ENCODE measurements around the gene NAPEPLD.
"Not testable (repeated sequence)": the region's sequence is repeated elsewhere in the genome, so short reads cannot be mapped to it uniquely, and the experiment has no call there.

Gene NAPEPLD

DNA sequence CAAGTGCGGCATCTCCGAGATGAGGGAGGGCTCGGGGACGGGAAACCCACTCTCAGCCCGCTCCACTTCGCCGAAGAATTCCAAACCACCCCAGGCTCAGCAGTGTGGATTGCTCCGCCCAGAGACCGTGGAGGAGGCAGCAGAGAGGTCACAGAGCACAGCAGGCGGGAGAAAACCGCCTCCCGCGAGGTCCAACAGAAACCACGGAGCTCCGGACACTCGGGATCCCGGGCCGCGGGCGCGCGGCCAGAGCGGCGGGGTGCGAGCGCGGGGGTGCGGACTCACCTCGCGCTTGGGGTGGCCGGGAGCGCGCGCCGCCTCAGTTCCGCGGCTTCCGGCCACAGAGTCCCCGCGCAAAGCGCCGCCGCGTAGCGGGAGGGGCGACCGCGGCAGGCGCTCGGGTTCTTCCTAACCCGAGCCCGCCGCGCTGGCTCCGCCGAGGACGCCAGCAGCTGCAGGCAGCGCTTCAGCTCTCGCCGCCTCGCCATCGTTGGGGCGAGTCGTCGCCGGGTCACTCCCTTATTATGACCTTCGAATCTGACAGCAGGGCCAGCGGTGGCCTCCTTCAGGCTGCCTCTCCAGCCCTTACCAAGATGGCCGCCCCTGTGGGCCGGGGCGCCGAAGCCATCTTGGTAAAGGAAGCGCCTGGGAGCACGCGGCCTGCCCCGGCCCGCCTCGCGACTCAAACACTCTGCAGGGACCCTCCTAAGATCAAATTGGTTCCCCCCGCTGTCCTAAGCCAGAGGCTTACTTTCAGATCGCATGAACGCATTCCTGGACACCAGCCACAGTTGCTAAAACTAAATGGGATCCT lies at the start of gene NAPEPLD:
NAPEPLD (minus strand) TSS at position 106 of the 814 bp plus-strand sequence. CDS start 20,323 bp downstream, outside the sequence.
- peak; percentile 57 to 69 for DNase-seq (ENCODE audit: low read depth in 1 of 2, low spot score in 1 of 2)

DNA sequence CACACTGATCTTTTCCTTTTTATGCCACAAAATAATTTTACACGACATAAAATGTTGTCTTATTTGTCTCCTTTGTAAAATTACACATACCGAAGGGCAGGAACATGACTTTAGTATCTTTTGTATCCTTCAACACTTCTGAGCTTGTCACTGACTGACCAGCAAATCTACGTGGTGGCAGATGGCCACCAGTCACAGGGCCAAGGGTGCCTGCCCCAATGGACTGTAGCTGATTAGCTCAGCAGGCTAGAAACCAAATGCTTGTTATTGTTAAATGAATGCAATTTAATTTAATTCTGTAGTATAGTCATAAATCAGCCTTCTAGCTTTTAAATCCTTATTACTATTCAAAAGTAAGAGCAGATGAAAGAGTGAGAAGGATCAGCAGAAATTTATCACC lies 49.2 kb upstream of the NAPEPLD start:
- not testable (repeated sequence) for DNase-seq (ENCODE audit: low read depth in 1 of 2, low spot score in 1 of 2)

DNA sequence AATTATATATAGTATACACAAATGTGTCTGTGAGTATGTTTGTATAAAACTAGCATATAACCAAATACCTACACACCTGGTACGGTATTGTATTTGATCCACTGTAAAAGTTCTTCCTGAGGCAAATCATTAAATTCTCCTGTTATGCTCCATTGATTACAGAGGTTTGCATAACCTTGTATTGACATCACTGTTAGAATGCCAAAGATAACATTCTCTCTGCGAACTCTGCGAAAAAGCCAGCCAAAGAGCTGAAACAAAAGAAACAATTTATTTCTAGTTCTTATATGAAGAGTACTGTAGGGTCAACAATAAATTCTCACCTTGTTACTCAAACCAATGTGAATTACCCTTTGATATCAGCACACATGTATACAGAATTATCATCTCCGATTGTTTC lies 46.5 kb upstream of the NAPEPLD start:
- not testable (repeated sequence) for DNase-seq (ENCODE audit: low read depth in 1 of 2, low spot score in 1 of 2)

DNA sequence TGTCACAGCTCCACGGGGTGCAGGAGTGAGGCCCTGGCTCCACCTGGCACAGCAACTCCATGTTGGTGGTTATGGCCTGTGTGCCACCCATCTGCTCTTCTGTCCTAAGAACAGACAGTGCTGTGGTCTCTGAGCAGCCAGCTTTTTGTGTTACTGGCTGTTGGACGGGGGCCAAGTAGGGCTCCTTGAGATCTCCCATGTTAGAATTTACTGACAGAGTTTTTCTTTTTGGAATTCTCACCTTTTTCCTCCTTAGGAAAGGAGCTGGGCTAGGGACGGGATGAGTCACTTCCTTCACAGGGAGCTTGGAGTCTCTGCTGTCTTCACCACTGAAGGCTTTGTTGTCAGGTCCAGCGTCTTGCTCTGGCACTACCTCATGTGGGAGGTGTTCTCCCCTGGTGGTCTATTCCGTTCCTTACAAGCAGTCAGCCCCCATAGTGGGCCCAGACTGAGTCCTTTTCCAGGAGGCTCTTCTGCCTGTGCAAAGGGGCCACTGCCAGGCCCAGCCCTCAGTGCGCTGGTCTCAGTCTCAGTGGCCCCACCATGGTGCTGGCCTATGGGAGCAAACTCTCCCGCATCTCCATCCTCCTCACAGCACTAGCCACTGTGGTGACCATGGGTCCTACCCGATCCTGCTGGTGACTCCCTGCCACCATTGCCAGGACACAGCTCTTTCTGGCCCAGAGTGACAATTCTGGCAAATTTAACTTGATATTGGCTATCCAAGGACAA lies 23.7 kb upstream of the NAPEPLD start:
- not testable (repeated sequence) for DNase-seq (ENCODE audit: low read depth in 1 of 2, low spot score in 1 of 2)

DNA sequence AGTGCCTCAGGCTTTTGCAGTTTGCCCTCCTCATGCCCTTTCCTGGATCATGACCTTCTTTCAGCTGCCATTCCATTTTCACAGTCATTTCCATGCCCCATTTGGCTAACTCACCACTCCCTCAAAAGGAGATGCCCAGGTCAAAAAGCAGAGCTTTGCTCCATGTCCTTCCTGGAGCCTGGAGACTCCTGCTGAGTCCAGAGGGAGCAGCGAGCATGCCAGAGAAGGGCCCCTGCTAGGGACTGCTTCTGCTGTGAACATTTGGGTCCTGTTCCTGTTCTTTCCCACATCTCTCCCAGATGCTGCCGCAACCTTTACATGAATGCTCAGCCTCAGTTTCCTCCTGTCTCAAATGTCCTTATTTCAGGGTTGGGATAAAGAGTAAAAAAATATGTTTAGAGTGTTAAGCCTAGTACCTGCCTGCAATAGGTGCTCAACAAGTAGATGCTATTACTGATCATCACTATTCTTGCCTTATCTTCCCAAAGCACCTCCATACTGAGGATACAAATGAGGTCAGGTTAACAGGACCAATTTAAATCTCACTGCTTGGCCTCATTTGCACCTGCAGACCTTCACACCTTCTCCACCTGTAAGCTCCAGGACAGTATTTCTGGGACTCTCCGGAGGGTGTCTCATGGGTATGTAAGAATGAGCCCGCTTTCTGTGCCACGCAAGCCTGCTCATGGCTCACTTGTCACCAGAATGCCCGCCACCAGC lies 23.0 kb upstream of the NAPEPLD start:
- DNase-seq (ENCODE audit: low read depth in 1 of 2, low spot score in 1 of 2) = not testable (repeated sequence)

DNA sequence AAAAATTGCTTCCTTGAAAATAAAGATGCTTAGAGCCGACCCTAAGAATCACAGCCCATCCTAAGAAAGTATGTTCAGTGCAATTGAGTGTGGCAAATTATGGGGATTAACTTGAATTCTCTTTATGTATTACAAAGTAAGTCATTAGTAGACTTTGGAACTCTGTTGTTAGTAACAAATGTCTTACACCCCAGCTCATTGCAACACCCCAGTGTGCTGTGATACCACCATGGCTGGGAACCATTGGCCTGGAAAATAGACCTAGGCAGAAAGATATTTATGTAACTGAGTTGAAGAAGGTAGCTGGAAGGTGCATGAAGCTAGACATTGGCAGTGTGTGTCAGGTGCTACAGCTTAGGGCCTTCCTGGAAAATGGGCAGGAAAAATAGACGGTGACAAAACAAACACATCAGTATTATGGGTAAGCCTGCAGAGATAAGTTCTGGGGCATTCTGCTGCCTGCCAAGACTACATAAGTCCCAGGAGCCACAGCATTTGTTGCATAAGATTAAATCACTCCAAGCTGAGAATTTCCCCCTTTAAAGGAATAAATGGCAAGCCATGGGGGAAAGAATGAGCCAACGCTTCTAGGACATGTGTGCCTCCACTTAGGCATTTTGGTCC lies 18.1 kb upstream of the NAPEPLD start:
- DNase-seq (ENCODE audit: low read depth in 1 of 2, low spot score in 1 of 2) = not testable (repeated sequence)

DNA sequence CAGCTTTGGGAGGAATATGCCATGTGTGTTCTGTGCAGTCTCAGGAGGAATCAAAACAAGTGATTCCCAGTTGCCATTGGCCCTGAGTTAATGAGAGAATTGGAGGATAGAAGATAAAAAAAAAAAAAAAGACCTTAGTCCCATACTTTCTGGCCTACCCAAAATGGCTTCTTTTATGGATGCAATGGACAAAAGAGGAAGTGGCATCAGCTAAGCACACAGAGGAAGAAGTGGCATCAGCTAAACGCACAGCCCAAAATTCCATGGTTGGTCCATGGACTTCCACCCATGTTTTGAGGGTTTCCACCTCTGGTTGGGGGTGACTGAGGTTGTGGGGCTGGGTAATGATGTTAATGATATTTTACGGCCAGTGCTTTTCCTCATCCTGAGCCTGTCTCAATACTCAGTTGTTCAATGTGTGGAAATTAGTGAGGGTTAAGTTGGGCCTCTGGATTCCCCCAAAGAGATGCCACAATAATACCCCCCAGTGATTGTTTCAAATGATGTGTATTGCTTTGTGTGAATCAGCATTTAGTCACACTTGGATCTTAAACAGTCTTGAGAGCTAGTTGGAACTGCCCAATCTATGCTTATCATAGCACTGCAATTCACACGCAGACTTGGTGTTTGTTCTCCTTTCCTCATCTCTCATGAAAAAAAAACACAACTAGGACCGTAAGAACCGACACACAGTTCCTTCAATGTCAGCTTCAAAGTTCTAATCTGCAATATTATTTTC lies 14.4 kb upstream of the NAPEPLD start:
- not testable (repeated sequence) for DNase-seq (ENCODE audit: low read depth in 1 of 2, low spot score in 1 of 2)

DNA sequence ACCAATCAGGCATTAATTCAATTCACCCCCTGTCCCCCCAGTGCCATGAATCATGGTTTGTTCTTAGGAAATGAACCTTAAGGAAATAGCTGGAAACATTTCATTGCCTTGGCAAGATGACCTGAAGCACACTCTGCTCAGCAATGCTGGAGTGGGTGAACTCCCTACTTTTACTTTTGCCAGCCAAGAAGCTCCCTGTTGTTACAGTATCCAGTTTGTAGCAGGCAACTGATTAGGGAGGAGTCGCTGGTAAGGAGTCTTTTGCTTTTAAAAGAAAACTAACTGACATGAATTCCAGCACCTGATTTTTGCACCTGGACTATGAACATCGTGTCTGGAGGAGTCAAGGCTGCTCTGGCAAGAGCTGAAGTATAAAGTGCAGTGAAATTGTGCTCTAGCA lies 13.7 kb upstream of the NAPEPLD start:
- not testable (repeated sequence) for DNase-seq (ENCODE audit: low read depth in 1 of 2, low spot score in 1 of 2)

DNA sequence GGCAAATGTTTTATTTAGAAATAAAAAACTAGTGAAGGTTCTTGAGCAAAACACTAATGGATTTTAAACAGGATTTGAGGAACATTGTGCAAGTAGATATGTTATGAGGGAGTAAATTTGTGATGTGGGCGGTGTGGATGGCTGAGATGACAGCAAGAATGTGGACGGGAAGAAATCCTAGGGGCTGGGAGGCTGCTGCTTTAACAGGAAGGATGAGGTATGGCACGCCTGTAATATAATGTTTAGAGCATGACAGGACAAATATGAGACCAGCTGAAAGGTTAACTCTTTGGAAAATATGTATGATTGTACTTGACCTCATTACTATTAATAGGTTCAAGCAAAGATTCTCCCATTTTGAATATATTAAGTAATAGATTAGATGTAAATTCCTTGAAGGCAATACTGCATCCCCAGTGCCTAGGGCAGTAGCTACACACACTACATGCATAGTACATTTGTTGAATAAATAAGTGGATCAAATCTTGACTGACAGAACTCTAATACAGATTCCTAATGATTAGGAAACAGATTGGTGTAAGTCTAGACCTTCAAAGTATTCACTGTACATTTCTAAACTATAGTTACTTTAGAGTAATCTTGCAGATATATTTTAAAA lies 13.2 kb upstream of the NAPEPLD start:
- not testable (repeated sequence) for DNase-seq (ENCODE audit: low read depth in 1 of 2, low spot score in 1 of 2)

DNA sequence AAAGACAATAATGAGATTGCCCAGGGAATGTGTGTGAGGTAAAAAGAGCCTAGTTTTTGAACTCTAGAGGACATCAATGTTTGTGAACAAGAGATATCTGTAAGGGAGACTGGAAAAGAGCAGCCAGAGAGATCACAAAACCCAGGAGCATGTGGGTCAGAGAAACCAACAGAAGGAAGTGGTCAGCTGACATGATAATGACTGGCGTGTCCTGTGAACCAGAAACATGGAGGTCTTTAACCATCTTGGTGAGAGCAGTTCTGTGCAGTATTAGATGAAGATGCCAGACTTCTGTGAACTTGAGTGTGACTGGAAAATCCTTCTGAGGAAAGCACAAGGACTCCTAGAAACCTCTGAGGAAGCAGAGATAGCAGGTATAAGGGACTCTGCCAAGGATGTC lies 10.2 kb upstream of the NAPEPLD start:
- DNase-seq (ENCODE audit: low read depth in 1 of 2, low spot score in 1 of 2) = not testable (repeated sequence)

DNA sequence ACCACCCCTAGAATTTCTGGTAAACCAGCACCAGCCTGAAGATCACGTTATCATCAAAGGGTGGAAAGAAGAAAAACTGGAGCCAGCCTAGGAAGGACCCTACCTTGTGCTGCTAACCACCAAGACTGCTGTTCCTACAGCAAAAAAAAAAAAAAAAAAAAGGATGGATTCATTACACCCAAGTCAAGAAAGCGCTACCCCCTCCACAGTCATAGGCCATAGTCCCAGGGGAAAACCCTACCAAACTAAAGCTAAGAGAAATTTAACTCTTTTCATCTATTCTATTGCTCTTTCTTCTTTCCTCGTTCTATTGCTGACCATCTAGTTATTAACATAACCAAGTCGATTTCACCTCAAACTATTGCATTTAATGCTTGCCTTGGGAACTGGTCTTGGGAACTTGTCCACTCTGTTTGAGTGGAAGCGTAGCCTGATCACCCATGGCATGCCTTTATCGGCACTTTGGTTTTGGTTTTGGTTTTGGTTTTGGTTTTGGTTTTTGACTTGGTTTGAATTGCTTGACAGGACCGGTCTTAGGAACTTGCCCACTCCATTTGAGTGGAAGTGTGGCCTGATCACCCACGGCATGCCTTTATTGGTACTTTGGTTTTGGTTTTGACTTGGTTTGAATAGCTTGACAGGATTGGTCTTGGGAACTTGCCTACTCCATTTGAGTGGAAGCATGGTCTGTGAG lies 6.6 kb upstream of the NAPEPLD start:
- DNase-seq (ENCODE audit: low read depth in 1 of 2, low spot score in 1 of 2) = not testable (repeated sequence)

DNA sequence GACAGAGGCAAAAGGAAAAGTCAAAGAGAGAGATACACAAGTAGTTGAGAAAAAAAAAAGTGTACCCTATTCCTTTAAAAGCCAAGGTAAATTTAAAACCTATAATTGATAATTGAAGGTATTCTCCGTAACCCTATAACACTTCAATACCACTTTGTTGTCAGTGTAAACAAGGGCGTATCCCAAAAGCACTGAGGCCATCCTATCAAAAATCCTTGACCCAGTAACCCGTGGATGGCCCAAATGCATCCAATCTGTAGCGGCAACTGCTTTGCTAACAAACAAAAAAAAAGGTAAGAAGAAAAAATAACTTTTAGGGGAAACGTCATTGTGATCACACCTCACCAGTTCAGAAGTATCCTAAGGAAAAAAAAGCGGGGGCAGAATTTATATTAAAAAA lies 5.1 kb upstream of the NAPEPLD start:
- no peak for DNase-seq (ENCODE audit: low read depth in 1 of 2, low spot score in 1 of 2)

DNA sequence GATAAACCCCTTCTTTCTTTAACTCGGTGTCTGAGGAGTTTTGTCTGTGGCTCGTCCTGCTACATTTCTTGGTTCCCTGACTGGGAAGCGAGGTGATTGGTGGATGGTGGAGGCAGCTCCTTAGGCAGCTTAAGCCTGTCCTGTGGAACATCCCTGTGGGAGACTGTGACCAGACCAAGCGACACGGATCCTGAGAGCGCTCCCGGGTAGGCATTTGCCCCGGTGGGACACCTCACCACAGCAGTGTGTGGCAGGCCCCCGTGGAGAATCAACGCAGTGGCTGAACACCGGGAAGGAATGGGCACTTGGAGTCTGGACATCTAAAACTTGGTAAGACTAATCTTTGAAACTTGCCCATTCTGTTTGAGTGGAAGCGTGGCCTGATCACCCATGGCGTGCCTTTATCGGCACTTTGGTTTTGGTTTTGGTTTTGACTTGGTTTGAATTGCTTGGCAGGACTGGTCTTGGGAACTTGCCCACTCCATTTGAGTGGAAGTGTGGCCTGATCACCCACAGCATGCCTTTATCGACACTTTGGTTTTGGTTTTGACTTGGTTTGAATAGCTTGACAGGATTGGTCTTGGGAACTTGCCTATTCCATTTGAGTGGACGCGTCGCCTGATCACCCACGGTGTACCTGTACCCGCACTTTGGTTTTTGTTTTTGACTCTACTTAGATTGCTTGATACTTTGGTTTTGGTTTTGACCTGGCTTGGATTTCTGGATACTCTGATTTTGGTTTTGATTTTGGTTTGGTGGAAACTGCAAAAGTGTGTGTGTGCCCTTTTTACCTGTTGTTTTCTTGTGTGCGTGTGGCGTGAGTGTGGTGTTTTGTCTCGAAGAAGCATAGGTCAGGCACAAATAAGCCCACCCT lies 4.1 kb upstream of the NAPEPLD start:
- DNase-seq (ENCODE audit: low read depth in 1 of 2, low spot score in 1 of 2) = not testable (repeated sequence)

DNA sequence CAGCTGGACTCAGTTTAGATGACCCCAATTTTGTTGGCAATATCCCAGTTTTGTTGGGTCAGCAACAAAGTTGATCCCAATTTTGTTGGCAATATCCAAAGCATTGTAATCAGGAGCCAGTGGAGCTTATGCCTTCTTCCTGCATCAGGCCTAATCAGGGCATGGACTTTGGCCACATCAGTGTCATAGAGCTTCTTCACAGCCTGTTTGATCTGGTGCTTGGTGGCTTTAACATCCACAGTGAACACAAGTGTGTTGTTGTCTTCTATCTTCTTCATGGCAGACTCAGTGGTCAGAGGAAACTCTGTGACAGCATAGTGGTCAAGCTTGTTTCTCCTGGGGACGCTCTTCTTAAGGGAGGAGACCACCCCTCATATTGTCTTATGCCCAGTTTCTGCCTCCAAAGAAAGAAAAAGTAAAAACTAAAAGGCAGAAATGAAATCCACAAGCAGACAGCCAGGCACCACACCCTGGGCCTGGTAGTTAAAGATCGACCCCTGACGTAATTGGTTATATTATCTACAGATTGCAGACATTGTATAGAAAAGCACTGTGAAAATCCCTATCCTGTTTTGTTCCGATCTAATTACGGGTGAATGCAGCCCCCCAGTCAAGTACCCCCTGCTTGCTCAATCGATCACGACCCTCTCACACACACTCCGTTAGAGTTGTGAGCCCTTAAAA lies 3.2 kb upstream of the NAPEPLD start:
- DNase-seq (ENCODE audit: low read depth in 1 of 2, low spot score in 1 of 2) = not testable (repeated sequence)

DNA sequence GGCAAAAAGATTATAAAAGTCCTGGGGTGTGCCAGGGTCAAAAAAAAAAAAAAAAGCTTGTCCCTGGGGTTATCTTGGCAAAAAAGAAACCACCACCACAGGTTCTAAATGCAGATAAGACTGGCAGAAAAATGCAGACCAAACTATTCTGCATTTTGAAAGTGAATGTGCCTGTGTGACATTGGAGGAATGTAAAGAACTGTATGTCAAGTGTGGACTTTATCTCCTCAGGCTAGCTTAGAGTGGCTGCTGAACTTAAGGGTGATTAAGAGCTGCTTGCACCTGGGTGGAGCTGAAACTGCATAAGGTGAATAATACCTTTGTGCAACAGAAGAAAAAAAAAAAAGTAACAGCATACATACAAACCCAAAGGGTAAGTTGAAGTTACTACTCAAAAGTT lies 1.3 kb upstream of the NAPEPLD start:
- DNase-seq (ENCODE audit: low read depth in 1 of 2, low spot score in 1 of 2) = no peak

DNA sequence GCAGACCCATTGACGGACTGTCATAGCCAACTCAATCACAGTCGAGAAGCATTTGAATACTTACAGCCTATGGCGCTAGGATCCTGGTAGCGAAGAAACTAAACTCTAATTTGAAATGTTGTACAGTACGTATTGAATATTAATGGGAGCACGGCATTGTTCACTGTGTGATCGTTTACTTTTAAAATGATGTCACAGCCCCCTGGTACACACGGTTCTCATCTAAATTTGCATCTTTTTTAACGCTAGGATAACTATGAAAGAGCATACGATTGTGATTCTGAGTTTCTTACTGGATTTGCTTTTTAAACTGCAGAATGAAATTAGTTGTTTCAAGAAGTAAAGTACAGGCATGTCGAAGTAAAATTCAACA lies 895 bp upstream of the NAPEPLD start:
- no peak for DNase-seq (ENCODE audit: low read depth in 1 of 2, low spot score in 1 of 2)

DNA sequence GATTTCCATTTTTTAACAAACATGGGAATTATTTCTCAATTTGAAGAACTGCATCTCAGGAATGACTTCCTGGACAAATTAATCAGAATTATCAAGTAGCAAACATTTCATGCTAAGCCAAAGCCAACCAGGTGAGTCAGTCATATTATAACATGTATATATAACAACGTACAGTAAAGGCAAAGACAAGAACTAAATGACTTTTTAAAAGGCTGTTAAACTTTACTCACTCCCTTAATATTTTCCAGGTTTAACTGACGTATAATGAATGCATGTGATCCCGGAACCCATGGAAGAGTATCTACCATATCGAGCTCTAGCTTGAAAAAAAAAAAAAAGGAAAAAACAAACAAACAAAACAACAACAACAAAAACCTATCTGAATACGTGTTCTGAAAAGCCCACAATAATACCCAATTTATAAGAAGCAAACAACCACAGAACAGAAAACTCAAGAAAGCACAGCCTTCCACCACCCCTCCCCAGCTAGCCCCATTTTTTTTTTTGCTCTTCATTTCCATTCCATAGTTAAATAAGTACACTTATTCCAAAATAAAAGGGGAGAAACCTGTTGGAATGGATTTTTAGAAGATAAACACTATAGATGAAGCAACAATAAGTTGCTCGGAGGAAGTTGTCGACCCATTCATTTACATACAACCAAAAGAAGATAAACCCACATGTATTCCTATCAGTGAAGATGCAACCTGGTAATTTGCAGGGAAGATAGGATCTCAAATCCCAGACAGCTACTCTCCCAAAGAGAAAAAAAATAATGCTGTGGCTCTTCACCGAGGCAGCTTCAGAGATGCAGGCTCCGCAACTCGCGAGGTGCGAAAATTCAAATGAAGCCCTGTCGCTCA lies 537 bp downstream of the NAPEPLD start:
- DNase-seq (ENCODE audit: low read depth in 1 of 2, low spot score in 1 of 2) = no peak

Measured in activated CD4-positive, alpha-beta T cell treated with anti-CD3 and anti-CD28 coated beads, Interleukin-2, amount 50 U/mL, for 24 hours (primary cell).